Activated T-helper 9 cell treated with anti-CD3 and anti-CD28 coated beads, Interleukin-2, amount 50 U/mL, for 16 hours (primary cell): Measurements from ENCODE around the gene DEFB121.
"Not testable (repeated sequence)": the region's sequence is repeated elsewhere in the genome, so short reads cannot be mapped to it uniquely, and the experiment has no call there.

Source experiments
- DNase-seq: peaks from one replicate; pipeline ENCODE4 v3.0.0-alpha.2; 2020; ENCODE audit warnings: low read depth

The DEFB121 gene, protein sequence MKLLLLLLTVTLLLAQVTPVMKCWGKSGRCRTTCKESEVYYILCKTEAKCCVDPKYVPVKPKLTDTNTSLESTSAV

DNA sequence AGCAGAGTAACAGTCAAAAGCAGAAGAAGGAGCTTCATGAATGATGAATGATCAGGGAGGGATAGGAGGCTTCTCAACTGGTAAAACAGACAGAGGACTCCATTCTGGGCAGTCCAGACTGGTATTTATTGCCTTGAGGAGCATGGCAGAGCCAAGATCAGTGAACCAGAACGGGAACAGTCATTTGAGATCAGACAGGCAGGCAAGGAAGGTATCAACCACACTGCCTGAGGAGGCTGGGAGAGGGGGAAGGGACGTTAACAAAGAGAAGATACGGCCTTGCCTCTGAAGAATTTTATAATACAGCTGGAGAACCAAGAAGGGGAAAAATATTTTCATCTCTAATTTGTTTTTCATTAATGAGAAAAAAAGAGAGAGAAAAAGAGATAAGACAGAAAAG, at the start of gene DEFB121:
TSS of gene DEFB121 (minus strand) at position 101 of the 400 bp plus-strand sequence. CDS start at position 38, 63 bp downstream.
- DNase-seq = no peak

DNA sequence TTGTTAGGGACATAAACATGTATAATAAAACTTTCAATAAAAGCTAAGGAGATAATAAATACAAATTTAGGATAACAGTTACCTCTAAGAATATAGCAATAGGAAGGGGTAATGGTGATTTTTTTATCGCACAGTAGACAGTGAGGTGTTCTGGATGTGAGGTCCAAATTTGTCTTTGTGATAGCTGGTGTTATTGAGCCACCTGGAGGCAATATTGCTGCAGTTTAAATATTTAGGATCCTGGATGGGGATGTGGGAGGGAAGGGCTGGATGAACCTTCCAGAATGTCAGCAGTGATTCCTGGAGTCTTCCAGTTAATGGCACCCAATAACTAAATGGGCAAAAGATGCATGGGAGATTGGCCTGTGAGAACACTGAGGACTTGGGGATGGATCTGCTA, 48.3 kb upstream of the DEFB121 start:
- no peak for DNase-seq

DNA sequence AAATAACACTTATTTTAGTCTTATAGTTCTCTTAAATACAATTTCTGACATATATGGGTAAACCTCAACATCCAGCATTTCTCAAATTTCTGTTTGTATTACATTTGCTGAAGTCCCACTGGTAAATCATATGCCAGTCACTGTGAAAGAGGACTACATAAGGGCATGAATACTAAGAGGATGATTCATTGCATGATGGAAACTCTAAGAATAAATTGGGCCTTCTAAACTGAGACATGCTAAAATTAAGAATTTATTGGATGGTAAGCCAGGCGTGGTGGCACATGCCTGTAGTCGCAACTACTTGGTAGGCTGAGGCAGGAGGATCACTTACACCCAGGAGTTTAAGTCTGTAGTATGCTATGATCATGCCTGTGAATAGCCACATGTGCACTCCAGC, 46.6 kb upstream of the DEFB121 start:
- DNase-seq = no peak

DNA sequence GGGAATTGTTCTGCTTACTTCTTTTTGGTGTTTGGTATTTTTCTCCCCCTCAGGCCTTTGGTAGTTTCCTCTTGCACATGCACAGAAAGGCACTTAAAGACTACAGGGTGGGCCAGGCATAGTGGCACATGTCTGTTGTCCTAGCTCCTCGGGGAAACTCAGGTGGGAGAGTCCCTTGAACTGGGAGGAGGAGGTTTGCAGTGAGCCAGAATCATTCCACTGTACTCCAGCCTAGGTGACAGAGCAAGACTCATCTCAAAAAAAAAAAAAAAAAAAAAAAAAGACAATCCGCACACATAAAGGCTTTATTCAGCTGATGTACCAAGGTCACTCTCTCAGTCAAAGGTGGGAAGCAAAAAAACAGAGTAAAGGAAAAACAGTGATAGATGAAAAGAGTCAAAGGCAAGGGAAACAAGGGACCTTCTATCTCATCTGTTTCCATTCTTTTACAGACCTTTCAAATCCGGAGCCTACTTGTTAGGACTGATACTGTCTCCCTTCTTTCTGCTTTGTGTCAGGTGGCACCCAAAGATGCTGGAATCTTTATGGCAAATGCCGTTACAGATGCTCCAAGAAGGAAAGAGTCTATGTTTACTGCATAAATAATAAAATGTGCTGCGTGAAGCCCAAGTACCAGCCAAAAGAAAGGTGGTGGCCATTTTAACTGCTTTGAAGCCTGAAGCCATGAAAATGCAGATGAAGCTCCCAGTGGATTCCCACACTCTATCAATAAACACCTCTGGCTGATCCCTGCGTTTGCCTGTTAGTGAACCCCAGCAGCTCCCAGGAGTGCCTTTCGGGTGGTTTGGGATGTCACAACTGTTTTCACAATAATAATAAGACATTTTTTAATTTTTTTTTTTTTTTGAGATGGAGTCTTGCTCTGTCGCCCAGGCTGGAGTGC, 43.7 kb upstream of the DEFB121 start:
- no peak for DNase-seq

DNA sequence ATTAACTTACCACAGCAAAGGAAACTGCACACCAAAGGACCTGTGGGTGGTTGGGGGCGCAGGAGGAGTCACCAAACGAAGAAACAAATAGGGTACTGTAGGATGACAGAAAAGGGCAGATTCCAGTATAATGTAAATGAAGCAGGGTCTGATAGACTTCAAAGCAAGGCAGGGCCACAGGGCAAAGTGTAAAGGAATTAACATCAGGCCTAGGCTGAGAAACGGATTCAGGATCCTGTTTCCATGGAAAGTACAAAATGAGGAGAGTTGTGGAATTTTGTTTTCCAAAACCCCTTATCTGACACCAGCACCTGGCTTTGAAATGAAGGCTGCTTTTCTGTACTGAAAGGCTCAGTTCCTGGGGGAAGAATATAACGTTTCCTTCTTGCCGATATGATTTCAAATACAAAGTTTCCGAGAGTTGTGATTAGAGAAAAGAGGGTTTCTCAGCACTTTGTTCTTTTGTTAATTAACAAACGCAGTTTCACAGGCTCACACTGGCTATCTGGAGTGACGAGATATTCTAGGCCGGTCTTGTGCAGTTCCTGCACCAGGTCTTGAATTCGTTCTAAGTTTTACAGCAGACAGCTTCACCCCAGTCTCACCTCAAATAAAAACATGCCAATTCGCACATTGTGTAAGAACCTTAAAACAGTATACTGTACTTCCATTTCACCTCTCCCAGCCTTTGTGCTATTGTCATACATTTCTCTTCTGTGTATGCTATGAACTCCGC, 40.2 kb upstream of the DEFB121 start:
- no peak for DNase-seq

DNA sequence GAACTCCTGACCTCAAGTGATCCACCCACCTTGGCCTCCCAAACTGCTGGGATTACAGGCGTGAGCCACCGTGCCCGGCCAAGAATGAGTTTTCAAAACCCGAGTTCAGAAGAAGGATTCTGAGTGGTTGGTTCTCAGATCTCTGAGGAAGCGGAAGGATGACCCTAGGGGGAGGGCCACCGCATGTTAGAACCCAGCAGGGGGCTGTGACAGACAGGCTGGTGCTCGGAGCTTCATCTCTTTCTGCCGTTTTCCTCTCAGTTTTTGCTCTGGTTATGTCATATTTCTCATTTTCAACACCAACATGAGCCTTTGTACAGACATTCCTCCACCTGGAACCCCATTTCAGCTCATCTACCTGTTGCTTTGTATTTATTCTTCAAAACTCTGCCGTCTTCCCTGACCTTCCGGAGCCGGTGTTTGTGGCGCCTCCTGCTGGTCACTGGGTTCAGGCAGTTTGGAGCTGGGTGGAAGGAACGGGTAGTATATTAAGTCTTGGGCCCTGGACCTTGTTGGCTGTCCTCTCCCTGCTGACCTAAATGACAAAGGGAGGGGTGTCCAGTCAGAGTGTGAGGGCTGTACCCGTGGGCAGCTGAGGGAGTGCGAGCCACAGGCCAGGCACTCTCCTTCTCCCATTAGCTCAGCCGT, 34.1 kb upstream of the DEFB121 start, which contains the start of gene DEFB123:
TSS of gene DEFB123 (plus strand) at position 621 of the 648 bp plus-strand sequence. CDS start 67 bp downstream, outside the sequence.
- DNase-seq = no peak

DNA sequence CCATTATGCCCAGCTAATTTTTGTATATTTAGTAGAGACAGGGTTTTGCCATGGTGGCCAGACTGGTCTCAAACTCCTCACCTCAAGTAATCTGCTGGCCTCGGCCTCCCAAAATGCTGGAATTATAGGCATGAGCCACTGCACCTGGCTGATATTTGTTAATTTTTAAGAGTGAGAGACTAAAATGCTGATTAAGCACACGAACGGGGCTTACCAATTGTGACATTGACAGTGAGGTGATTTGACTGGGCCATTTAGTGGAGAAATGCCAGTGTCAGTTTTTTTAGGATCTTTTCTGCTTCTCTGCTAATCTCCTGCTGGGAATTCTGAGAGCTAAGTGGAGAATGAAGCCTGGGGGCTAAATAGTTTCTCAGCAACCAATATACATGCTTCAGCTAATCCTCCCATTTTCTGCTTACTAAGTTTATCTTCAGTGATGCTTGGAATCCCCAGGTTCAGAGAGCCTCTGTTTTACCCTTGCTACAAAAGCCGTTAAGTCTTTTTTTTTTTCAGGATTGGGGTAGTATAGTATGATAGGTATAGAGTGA, 24.6 kb upstream of the DEFB121 start:
- no peak for DNase-seq

DNA sequence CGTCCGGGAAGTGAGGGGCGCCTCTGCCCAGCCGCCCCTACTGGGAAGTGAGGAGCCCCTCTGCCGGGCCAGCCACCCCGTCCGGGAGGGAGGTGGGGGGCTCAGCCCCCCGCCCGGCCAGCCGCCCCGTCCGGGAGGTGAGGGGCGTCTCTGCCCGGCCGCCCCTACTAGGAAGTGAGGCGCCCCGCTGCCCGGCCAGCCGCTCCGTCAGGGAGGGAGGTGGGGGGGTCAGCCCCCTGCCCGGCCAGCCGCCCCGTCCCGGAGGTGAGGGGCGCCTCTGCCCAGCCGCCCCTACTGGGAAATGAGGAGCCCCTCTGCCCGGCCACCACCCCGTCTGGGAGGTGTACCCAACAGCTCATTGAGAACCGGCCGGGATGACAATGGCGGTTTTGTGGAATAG, 21.6 kb upstream of the DEFB121 start:
- DNase-seq = not testable (repeated sequence)

DNA sequence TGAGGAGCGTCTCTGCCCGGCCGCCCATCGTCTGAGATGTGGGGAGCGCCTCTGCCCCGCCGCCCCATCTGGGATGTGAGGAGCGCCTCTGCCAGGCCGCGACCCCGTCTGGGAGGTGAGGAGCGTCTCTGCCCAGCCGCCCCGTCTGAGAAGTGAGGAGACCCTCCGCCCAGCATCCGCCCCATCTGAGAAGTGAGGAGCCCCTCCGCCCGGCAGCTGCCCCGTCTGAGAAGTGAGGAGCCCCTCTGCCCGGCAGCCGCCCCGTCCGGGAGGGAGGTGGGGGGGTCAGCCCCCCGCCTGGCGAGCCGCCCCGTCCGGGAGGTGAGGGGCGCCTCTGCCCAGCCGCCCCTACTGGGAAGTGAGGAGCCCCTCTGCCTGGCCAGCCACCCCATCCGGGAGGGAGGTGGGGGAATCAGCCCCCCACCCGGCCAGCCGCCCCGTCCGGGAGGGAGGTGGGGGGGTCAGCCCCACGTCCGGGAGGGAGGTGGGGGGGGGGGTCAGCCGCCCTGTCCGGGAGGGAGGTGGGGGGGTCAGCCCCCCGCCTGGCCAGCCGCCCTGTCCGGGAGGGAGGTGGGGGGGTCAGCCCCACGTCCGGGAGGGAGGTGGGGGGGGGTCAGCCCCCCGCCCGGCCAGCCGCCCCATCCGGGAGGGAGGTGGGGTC, 21.0 kb upstream of the DEFB121 start:
- DNase-seq = not testable (repeated sequence)

DNA sequence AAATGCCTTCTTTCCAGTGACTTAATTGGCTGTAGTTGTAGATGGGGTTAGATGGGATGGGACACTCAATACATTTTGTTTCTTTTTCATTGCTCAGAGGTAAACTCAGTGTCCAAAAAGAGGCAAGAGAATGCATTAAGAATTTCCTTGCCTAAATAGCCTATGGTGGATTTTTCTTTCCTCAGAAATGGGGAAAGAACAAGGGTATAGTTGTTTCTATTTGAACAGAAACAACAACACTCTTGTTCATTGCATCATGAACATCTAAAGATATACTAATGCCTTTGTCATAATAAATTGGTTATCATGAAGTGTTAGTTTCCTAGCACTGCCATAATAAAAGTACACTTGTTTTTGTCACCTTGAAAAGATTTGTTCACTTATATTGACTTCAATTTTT, 19.8 kb upstream of the DEFB121 start:
- no peak for DNase-seq

DNA sequence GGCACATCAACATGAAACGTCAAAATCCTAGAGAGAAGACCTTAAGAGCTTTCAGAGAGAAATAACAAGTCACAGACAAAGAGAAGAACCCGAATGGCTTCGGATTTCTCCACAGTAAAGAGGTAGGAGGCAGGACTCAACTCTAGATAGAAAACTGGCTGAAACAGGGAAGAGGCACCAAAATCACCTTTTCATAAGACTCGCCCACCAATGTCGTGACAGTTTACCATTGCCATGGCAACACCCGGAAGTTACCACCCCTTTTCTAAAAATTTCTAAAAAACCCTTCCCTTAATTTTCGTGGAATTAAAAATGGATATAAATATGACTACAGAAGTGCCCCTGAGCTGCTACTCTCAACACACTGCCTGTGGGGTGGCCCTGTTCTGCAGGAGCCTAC, 12.3 kb upstream of the DEFB121 start:
- no peak for DNase-seq

DNA sequence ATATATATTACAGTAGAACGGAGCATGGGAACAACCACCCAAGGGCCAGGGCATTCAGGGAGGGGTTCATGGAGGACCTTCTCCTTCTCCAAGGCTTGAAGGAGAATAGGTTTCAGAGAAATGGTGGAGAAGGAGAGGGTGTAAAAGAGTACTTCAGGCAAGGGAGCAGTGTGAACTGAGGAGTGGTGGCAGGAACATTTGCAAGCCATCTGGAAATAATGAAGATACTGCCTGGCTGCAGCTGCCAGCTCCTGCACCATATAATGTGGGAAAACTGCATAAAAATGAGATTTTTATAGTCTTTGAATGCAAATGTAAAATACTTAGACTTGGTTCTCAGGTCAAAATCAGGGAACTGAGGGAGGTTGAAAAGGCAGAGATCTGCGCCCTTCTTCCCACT, 9.6 kb upstream of the DEFB121 start:
- DNase-seq = no peak

DNA sequence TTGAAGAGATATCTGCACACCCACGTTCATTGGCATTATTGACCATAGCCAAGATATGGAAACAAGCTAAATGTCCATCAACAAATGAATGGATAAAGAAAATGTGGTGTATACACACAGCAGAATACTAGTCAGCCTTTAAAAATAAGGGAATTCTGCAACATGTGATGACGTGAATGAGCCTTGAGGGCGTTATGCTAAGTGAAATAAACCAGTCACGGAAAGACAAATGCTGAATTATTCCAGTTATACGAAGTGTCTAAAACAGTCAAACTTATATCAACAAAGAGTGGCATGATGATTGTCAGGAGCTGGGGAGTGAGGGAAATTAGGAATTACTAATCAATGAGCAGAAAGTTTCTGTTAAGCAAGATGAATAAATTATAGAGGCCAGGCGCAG, 8.4 kb upstream of the DEFB121 start:
- no peak for DNase-seq

DNA sequence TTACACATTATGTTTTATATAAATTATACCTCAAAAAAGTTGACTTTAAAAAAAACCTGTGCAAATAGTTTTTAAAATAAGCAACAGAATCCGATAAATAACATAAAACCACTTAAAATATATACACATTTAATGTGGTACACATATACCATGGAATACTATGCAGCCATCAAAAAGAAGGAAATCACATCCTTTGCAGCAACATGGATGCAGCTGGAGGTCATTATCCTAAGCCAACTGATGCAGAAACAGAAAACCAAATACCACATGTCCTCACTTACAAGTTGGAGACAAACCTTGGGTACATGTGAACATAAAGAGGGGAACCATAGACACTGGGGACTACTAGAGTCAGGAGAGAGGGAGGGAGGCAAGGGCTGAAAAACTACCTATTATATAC, 4.0 kb upstream of the DEFB121 start:
- DNase-seq = no peak

DNA sequence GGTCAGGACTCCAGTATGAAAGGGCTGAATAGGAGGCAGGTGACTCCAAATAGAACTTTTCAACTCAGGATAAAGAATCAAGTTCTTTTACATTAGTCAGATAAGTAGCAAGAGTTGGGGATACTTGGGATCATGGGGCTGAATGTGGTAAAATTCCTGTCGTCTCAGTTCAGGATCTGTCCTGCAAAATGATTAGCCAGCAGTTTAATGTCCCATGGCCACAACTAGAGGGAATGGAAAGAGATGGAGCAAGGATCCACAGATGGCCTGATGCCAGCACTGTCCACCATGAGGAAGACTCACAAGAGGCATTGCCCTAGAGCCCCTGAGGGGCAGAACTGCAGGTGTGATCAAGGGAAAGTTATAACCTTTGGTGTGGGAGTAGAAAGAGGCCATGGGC, 2.1 kb downstream of the DEFB121 start:
- DNase-seq = no peak

DNA sequence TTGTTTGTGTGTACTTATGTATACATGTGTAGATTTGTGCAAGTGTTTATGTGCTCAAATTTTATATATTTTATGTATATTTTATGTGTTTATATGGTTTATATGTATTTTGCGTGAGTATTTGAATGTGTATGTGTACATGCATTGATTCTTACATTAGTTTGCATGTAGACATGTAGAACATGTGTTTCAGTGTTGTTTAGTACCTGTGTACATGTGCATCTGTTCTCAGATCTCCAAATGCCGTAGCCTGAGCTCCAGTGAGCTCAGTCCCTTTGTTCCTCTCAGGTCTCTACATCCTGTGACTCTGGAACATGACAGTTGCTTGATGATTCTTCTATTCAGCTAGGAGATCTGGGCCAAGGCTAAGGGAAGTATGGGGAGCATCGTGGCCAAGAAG, 11.1 kb downstream of the DEFB121 start:
- no peak for DNase-seq

DNA sequence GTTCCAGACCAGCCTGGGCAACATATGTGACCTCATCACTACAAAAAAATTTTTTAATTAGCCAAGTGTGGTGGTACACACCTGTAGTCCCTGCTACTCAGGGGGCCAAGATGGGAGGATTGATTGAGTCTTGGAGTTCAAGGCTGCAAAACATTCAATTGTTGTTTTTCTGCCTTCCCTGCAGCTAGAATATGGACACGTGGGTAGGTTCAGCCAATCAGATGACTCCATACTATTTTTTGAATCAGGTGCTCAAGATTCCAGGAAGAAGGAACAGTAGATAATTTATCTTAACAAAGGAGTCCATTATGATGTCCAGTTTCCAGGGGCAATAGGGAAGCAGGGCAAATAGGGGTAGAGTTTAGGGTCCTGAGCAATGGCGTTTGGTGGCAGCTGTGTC, 13.2 kb downstream of the DEFB121 start:
- no peak for DNase-seq

DNA sequence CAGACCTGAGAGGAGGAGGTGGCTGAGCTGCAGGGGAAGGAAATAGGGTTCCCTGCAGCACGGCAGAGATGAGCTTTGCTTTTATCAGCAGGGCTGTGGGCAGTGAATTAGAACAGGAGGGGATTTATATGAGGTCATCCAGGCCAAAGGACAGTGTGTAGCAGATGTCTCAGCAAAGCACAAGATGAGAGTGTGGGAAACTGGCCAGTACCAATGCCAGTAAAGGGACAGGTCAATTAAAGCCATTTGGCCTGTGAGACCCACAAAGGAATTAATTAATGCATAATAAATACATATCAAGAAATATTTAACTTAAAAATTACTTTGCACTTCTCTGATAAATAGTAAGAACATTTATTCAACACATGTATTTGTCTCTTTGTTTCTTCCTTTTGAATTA, 15.5 kb downstream of the DEFB121 start, which contains the start of gene DEFB119:
TSS of gene DEFB119 (minus strand) at position 101 of the 400 bp plus-strand sequence. CDS start 107 bp downstream, outside the sequence.
- DNase-seq = no peak

DNA sequence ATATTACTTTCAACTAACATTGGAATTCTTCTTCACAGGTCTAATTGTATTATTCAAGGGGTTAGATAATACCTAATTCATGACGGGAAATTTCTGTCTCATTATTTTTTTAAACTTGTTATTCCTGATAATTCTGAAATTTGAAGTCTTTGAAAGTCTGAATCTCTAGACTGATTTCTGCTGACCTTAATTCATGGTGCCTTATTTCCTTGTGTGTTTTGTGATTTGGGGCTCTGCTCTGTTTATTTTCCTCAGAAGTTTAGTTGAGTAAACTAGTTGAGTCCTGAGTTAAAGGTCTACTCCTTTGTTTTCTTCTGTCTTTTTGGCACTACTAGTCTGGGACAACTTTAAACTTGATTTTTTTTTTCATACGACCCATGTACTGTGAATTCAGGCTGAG, 31.7 kb downstream of the DEFB121 start:
- no peak for DNase-seq

DNA sequence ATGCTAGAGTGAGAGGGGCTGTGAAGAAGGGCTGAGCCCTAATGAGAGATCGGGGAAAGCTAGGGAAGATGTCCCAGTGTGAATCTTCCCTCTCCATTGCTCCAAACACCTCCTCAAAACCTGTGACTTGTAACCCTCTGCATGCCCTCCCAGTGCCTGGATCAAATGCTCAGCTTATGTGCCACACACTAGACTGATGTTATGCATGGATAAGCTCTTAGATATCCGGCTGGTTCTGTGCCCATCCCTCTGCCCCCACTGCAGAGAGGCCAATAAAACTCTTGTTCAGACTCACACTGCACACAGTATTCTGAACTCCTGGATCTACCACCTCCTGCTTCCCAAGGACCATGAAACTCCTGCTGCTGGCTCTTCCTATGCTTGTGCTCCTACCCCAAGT, 37.7 kb downstream of the DEFB121 start, which contains the start of gene DEFB118:
TSS of gene DEFB118 (plus strand) at position 301 of the 400 bp plus-strand sequence. CDS start at position 351, 50 bp downstream.
- DNase-seq = no peak

DNA sequence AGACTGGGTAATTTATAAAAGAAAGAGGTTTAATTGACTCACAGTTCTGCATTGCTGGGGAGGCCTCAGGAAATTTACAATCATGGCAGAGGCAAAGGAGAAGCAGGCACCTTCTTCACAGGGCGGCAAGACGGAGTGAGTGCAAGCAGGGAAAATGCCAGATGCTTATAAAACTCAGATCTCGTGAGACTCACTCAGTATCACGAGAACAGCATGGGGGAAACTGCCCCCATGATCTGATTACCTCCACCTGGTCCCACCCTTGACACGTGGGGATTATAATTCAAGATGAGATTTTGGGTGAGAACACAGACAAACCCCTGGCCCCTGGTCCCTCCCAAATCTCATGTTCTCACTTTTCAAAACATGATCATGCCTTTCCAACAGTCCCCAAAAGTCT, 41.7 kb downstream of the DEFB121 start:
- DNase-seq = not testable (repeated sequence)
